Measurements from ENCODE around the gene CLRN2.
"Not testable (repeated sequence)": the region's sequence is repeated elsewhere in the genome, so short reads cannot be mapped to it uniquely, and the experiment has no call there.

Gene CLRN2

DNA sequence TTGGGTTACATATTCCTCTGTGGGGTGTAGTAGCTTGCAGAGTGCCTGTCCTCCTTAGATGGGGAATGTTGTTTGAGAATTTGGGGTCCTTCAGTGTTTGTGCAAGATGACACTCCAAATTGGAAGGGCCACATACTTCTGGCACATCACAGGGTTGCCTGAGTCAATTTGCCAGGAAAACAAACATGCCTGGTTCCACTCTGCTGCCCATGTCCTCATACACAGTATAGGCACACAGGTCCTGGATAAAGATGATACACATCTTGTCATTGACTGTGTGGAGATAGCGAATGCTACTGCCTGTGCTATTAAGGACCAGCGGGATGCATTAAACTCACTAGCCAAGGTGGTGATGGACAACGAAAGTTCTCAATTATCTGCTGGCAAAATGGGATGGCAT, 50.9 kb downstream of the CLRN2 start:
- Histone ChIP-seq H3K9ac (no peak overlapping the region), H4K20me1 (ENCODE audit: insufficient read depth) (no peaks in the 10 kb centered on the region), H3K36me3 (ENCODE audit: insufficient read depth) (no peaks in the 10 kb centered on the region), H3K27me3 (ENCODE audit: insufficient read depth, low read depth) (no peaks in the 10 kb centered on the region), H2AFZ (ENCODE audit: low read depth) (no peak overlapping the region), H3K4me2 (no peak overlapping the region), H3K4me3 (IDR thresholded peaks at IDR 0.05; ENCODE audit: insufficient read depth, low read depth, low read length) (no peak overlapping the region), H3K79me2 (ENCODE audit: insufficient read depth, low read depth) (no peaks in the 10 kb centered on the region), H3K27ac (no peak overlapping the region), H3K4me1 (ENCODE audit: low read depth, poor library complexity, severe bottlenecking) (no peaks in the 10 kb centered on the region)
- TF ChIP-seq CTCF (conservative IDR thresholded peaks at IDR 0.05; ENCODE audit: low read depth, low read length), result no peak

GRCh38 chr4:17567271-17567670, 52.3 kb downstream of the CLRN2 start:
- no peak overlapping the region for H3K4me3 ChIP-seq (IDR thresholded peaks at IDR 0.05; ENCODE audit: insufficient read depth, low read depth, low read length)

DNA sequence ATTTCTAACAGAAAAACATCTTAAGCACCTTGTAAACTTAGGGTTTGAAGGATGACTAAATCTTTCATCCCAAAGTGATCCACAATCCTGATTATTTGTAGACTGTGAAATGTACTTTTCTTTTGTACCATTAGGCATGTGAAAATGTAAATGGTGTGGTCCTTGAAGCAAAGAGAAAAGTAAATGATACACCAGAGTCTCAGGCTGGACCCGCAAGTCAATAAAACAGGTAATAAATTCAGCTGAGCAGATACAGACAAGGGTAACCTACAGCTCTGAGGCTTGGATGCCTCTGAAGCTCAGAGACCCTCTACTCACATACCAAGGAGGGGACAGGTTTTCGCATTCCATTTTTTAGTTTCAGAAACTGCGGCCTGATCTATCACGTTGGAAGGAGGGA, 59.2 kb downstream of the CLRN2 start:
- Histone ChIP-seq H4K20me1 (ENCODE audit: insufficient read depth) (no peaks in the 10 kb centered on the region), H3K4me1 (ENCODE audit: low read depth, poor library complexity, severe bottlenecking) (peaks cover 13% of the 10 kb centered on the region), H2AFZ (ENCODE audit: low read depth) (no peak overlapping the region), H3K27me3 (ENCODE audit: insufficient read depth, low read depth) (no peaks in the 10 kb centered on the region), H3K79me2 (ENCODE audit: insufficient read depth, low read depth) (peaks cover 17% of the 10 kb centered on the region; the same call in 1 of the 2 replicates), H3K27ac (no peak overlapping the region), H3K36me3 (ENCODE audit: insufficient read depth) (no peaks in the 10 kb centered on the region), H3K4me2 (no peak overlapping the region), H3K9ac (no peak overlapping the region), H3K4me3 (IDR thresholded peaks at IDR 0.05; ENCODE audit: insufficient read depth, low read depth, low read length) (no peak overlapping the region)
- TF ChIP-seq CTCF (conservative IDR thresholded peaks at IDR 0.05; ENCODE audit: low read depth, low read length), result no peak

More at GRCh38 chr4:17567271-17567670, 52.3 kb downstream of the CLRN2 start:
- TF ChIP-seq CTCF (conservative IDR thresholded peaks at IDR 0.05; ENCODE audit: low read depth, low read length), result no peak
- Histone ChIP-seq H3K79me2 (ENCODE audit: insufficient read depth, low read depth) (no peaks in the 10 kb centered on the region), H3K4me1 (ENCODE audit: low read depth, poor library complexity, severe bottlenecking) (no peaks in the 10 kb centered on the region), H3K9ac (no peak overlapping the region), H3K4me2 (no peak overlapping the region), H4K20me1 (ENCODE audit: insufficient read depth) (no peaks in the 10 kb centered on the region), H3K27me3 (ENCODE audit: insufficient read depth, low read depth) (no peaks in the 10 kb centered on the region), H3K27ac (no peak overlapping the region), H3K36me3 (ENCODE audit: insufficient read depth) (no peaks in the 10 kb centered on the region), H2AFZ (ENCODE audit: low read depth) (no peak overlapping the region)

- not testable (repeated sequence) for H3K4me3 ChIP-seq (IDR thresholded peaks at IDR 0.05; ENCODE audit: insufficient read depth, low read depth, low read length); H3K4me2 ChIP-seq; H4K20me1 ChIP-seq (ENCODE audit: insufficient read depth); H3K9ac ChIP-seq; H3K27me3 ChIP-seq (ENCODE audit: insufficient read depth, low read depth); H2AFZ ChIP-seq (ENCODE audit: low read depth); H3K36me3 ChIP-seq (ENCODE audit: insufficient read depth); H3K27ac ChIP-seq
- Histone ChIP-seq H3K79me2 (ENCODE audit: insufficient read depth, low read depth) (peaks cover 23% of the 10 kb centered on the region; the same call in 1 of the 2 replicates), H3K4me1 (ENCODE audit: low read depth, poor library complexity, severe bottlenecking) (peaks cover 18% of the 10 kb centered on the region)
Measured at GRCh38 chr4:17575177-17575576, 60.2 kb downstream of the CLRN2 start.

All from KMS-11 (cell line).